ENCODE measurements around the gene EPGN. TPM values are rescaled to one million over a fixed set of nuclear protein-coding genes. Genes with fewer than 3 reads are reported as not detected.

EPGN gene
- polyA plus RNA-seq, 5 donors: 0.13 to 0.54 (median 0.20) TPM; not detected in 2

DNA sequence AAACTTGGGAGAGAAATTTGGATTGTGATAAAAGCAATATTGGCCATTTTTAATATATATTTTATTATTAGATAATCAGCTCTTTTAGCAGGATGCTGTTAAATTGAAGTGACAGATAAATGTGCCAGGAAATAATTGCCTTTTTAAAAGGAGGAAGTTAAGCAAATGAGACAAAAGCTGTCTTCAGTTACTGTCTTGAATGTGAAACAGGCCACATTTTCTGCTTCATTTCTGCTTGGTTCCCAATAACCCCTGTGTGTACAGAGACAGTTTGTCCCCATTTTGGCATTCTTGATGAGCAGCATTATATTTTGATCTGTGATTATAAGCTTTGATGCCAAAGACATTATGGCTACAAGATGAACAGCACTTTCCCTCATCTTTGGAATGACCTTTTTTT, 953 bp downstream of the EPGN start:
- DNase-seq: no peak

DNA sequence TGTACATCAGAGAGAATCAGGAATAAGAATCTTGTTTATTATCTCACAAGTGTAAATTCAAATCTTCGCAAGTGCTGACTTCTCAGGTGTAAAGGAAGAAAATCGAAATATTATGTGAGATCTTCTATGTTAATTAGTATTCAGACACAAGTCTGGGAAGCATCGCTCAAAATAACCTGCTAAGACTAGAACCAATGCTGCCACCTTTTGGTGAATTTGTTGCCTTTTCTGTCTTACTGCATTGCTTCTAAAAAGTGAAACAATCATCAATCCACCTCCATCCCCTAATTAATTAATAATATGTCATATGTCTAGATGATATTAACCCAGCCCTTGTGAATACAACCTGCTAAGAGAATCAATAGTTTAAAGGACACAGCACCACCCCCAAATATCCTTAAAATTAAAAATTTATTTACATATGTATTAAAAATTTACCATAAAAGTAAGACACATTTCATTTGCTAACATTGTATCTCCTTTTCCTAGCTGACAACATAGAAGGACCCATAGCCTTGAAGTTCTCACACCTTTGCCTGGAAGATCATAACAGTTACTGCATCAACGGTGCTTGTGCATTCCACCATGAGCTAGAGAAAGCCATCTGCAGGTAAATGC, 3.5 kb downstream of the EPGN start:
- peak in 1 of 2 donors; percentile 29 for DNase-seq

DNA sequence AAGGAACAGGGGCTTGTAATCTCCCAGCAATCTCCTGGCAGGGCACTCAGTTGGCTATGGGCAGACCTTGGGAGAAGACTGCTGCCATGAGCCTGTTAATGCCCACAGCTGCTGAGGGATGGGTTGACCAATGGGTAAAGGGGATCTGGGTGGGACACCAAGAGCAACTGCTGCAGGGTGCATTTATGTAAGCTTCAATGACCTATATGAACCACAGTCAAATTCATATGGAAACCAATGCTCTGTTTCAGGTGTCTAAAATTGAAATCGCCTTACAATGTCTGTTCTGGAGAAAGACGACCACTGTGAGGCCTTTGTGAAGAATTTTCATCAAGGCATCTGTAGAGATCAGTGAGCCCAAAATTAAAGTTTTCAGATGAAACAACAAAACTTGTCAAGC, 6.1 kb downstream of the EPGN start:
- DNase-seq: no peak

DNA sequence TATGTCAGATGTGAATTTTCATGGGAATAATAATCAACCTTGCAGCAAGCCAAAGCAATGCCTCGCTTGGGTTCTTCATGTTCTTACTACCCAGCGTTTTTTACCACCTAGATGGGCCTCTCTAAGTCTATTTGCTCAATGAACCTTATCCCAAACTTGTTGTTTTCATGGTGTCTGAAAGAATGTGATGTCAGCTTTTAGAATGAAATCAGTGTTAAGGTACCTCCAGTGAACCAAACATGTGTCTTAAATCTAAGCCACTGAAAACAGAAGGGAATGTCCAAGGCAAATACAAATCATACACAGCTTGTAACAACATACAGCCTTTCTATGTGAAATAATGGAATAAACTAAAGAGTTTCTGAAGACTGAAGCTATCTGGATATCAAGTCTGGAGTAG, 6.7 kb downstream of the EPGN start:
- no peak for DNase-seq

DNA sequence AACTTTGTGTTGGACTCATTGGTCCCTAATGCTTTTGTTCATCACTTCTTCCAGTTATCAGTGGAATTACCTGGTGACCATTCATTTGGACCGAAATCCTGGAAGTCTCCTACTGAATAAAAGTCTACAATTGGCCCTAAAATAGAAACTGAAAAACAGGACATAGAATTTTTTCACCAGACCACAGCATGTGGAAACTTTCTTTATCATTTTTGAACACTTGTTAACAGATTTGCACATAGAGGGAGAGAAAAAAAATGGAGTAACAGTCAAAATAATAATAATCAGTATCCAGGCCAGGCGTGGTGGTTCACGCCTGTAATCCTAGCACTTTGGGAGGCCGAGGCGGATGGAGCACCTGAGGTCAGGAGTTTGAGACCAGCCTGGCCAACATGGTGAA, 7.1 kb downstream of the EPGN start:
- DNase-seq: no peak

DNA sequence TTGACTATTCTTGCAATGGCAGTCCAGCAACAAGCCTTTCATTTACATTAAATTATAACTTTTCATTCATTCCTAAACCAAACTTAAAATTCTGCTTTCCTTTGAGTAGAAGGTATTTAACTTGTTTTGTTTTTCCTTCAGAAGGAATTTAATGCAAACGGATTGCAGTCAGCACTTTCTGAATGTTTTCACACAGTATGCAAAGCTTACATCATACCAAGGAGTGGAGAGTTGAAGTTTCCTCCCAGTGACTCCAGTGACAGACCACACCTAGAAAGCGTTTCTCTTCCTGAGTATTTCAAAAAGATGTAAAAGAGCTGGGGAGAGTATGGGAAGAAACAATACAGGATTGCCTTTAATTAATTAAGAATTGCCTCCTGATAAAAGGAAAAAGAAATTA, 8.1 kb downstream of the EPGN start:
- DNase-seq: no peak

DNA sequence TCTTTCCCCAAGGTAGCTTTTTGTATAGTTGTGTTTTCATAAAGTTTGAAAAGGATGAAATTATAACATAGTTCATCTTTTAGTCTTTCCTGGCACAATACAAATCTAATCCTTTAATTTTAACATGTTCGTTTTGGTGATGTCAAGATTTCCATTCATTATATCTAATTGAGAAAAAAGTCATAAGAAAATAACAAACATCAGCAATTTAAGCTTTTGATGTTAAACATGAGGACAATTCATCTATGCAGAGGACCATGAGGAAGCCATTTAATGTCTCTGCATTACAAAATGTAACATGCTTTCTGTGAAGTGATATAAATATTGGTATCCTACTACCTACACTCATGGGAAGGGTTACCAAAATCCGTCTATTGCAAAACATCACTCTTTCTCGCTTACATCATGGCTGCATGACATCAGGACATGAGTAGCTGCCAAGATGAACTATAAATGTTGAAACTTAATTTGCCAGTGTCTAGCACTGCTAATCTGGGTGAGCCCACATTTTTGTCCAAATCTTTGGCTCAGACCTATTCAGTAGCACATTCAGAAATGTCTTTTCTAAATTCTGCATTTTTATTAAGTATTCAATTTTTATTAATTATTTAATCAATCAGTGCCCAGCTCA, 9.5 kb downstream of the EPGN start:
- DNase-seq: no peak

DNA sequence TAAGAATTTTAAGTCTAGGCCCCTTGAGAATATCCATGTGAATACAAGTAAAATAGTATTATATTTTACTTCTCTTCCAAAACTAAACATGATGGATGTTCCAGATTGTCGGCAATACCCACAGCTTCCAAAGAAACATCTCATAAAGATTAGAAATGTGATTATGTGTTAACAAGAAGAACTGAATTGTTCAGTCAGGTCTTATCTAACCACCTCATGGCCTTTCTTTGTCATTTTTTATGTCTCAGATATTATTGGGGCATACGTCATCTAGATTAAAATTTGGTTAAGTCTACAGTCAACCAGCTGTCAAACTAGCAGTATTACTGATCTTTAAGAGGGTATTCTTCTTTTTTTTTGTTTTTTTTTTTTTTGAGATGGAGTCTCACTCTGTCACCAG, 10.0 kb downstream of the EPGN start:
- no peak for DNase-seq

DNA sequence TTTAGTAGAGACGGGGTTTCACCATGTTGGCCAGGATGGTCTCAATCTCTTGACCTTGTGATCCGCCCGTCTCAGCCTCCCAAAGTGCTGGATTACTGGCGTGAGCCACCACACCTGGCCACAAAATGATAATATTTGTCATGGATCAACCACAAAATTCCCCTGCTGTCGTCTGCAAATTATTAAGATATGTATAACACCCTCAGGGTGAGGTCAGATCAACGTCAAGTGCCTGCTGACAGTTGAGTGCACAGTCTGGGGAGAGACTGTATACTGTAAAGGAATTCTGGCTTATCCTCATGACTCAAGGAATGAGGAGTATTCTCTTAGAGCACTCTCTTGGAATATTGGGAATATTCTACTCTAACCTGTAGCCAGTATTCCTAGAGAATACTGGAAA, 11.2 kb downstream of the EPGN start:
- no peak for DNase-seq

DNA sequence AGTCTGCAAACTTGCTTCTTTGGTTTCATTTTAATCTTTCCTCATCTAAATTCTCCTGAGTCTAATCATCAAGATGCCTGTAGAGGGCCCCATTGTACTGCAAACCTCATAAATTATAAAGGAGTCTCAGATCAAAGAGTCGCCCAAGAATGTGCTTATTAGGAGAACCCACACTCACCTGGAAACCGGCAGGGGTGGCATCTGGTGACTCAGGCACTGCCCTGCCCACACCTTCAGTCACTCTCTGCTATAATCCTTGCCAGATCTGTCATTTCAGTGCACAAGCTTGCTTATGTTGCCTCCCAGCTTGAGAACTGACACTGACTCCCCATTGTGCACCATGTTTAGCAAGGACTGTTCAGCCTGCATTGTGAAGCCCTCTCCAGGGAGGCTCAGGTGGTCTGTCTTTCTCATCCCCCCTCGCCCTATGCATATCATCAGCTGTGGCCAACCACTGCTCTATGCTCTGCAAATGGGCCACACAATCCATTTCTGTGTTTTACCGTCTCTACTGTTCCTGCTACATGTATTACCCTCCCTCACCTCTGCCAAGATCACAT, 12.4 kb downstream of the EPGN start:
- DNase-seq: peak; percentile 17 to 20

DNA sequence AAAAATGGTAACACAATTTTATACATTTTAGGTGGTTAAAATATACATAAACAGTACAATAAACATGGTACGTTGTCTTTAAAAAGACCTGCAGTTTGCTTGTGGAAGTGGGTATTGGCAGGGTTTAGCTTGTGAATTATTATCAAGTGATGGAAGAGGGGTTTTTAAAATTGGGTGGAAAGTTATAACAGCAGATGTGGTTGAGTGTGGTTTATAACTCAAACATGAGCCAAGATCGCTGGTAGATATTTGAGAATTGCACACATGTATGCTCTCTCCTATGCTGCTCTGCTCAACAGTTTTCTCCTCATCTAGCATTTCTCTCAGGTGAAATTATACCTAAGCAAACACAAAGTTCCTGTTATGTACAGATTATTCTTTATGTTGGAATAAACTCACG, 14.0 kb downstream of the EPGN start:
- no peak for DNase-seq

DNA sequence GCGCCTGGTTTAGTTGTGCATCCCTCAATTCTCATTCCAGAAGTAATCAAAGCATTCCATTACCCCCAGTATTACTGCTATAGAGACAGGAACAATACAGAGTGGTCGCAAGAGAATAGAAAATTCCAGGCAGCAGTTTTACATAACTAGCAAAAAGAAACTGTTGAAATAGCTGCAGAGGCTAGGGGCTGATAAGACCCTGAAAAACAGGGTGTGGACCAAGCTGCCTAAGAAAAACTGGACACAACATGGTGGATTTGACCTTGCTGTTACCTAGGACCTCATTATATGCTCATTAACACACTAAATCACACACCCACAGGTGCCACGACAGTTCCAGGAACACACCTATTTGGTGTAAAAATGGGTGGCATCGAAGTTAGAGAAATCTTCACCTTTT, 15.4 kb downstream of the EPGN start:
- no peak for DNase-seq

DNA sequence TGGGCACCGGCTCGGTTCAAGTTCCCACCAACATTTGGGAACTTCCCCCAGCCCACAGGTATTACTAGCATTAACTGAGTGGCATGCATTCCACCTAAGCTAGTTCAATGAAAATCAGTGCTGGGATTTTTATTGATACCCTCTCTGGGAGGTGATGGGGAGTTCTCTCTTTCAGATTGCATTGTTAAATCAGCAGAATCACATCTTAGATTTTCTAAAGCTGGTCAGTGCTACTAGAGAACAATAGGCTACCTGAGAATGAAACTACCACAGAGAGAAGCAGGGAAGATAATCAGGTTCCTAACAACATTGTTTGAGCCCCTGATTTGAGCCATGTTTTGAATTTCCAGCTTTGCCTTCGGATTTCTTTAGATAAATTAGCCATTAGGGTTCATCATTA, 16.0 kb downstream of the EPGN start:
- DNase-seq: no peak

DNA sequence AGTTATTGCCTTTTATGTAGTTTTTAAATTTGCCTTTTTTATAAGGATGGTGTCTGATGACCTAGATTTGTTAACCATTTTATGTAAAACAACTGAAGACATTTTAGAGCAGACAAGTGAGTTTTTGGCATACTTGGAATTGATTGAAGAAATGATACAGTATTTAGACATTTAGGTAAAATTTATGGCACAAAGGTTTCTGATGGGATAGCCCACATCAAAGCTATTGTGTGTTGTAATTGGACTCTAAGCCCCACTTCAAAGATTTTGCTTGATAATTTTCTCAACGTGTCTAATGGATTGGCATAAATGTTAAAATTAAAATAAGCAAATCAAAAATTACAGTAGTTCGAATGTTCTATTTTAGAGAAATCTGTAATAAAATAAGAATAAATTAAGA, 17.6 kb downstream of the EPGN start:
- no peak for DNase-seq

DNA sequence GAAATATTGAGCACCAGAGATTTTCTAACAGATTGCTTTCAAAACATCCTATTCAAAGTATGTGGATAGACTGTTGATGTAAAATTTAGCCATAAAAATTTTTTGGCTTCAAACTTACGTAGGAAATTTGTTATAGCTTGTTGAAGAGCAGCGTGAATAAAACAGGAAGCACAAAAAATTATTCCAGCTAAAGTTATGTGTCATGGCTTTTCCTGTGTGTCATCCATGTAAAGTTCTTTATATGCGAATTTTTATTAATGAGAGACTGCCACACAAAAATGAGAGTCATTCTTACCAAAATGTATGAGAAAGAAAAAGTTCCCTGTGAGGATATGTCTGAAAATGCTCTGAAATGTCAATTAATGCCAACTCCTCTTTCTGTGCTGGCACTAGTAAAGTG, 19.5 kb downstream of the EPGN start:
- DNase-seq: no peak

DNA sequence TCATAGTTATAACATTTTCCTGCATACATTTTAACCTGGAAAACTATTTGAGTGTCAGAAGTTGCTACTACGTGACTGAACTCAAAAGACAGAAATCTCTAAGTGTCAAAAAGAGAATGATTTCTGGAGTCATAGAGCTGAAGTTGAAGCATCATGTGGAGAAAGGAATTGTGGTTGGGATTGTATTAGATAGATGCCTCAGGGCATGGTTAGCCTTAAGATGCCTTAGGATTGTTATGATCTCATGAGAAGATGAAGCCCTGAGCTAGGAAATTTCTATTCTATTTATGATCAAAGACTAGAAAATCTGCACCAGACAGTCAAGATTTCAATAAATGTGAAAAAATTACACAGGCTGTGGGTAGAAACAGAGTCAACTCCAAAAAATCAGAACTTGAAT, 20.2 kb downstream of the EPGN start:
- no peak for DNase-seq

DNA sequence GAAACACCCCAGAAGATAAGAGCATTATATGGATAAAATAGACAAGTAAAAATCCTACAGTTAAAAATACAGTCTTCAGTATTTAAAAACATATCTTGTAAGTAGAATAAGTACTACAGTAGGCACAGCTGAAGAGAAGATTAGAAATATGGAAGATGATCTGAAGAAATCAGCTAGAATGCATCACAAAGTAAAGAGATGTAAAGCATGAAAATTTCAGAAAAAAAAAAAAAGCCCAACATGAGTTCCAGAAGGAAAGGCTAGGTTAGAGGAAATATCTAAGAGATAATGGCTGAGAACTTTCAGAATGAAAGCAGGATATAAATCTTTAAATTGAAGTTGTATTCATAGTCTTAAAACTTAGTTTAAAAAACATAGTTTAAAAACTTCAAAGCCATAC, 21.0 kb downstream of the EPGN start:
- no peak for DNase-seq

DNA sequence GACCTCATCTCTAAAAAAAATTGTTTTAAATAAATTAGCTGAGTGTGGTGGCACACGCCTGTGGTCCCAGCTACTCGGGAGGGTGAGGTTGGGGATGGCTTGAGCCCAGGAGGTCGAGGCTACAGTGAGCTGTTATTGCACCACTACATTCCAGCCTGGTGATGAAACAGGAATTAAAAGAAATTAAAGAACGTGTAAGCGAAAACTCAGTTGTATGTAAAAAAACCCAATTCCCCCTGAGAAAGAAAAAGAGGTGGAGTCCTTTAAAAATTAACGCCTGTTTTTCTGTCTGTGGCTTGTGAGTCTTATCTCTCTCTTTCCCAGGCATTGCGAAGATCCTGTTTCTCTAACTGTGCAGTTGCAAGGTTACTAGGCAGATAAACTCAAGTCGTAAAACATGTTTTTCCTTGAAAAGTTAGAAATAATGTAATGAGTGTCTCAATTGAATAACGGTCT, 22.1 kb downstream of the EPGN start:
- no peak for DNase-seq

DNA sequence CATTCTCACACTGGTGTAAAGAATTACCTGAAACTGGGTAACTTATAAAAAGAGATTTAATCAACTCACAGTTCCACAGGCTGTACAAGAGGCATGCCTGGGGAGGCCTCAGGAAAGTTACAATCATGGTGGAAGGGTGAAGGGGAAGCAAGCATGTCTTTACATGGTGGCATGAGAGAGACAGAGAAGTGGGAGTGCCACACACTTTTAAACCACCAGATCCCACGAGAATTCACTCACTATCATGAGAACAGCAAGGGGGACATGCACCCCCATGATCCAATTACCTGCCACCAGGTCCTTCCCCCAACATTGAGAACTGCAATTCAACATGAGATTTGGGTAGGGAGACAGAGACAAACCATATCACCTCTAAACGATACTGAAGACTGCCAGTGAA, 23.0 kb downstream of the EPGN start:
- no peak for DNase-seq

DNA sequence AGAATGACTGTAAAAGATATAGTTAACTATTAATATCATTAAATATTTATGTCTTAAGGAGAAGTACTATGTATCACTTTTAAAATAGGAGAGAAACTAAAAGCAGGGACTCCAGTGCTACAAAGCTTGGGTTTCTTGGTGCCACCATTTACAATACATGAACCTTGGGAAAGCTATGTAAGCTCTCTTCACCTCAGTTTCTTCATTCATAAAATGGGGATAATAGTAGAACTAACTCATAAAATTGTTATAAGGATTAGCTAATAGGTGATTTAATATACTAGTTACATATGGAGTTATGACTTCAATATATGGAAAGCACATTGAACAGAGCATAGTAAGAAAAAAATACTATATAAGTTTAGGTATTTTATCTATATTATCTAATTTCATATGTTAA, 23.7 kb downstream of the EPGN start:
- no peak for DNase-seq

DNA sequence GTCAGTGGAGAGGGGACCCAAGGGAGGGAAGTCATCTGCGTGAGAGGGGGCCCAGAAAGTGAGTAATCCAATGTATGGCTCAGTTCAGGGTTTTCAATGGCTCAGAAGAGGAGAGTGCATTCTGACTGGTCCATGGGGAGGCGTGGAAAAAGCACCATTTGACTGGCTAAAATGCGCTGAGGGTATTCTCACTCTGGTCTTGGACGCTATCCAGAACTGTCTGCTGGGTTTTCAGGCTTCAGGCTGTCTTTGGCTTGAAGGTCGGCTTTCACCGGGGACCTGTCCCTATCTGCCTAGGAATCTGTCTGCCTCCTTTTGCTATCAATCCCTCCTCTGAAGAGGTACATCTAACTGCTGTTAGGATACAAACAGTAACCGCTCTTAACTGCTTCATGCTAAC, 26.4 kb downstream of the EPGN start:
- DNase-seq: no peak

DNA sequence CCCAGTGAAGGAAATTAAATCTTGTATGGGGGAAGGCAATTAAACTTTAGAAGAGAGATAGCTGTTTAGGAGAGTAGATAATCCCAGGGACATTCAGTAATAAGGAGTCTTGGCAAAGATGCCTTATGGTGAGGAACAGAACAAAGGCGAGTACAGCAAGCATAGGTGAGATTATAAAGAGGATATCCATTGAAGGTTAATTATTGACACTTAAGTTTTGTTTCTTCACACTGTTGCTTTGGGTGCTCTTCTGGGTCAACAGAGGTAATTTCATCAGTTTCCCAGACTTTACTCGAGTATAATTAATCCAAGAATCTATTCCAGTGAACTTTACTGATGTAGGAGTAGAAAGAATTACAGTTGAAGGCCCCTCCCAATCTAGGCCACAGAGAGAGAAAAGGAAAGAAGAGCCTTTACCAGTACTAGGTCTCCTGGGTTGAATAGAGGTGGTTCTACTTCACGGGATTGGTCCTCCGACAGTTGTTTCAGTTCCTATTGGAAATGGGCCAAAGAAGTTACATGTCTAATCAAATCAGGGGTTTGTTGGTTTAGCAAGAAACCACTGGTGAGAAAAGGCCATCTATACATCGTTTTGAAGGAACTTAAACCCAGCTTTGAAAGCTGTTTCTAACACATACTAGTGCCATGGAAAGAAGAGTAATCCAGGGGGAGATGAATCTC, 27.2 kb downstream of the EPGN start:
- DNase-seq: no peak

DNA sequence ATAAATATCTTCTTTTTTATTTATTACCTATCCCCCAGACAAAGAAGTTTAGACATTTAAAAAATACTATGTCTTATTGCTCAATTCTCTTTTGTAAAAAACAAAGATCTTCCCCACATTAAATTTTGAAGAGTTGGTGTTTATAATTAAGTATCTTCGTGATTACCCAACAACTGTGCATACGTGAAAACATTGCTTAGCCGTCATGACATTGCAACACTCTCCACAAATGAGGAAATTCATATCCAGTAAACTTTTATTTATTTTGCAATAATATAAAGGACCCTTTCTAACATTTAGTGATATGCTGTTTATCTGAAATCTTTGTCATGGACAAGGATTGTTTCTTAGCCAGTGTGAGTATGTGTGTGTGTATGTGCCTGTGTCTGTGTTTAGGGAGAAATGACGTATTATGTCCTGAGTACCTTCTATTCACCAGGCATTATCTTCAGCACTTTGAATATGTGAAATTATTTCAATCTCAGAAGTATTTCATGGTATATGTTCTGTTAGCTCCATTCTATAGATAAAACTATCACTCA, 30.6 kb downstream of the EPGN start:
- no peak for DNase-seq

Measured in right lung (tissue), 5 donors.